H1 (cell line): ENCODE data around the gene NELL1. TPM values are rescaled to one million over a fixed set of nuclear protein-coding genes. Genes with fewer than 3 reads are reported as not detected.

Source experiments
- CTCF ChIA-PET: fragments of 300-600 bp; sonication (Branson Sonifier 250); formaldehyde crosslinking; loops from one replicate; lab custom pipeline; 2021; ENCODE audit not compliant: partially characterized antibody; lab: Charles Lee
- POLR2A ChIA-PET: fragments of 300-600 bp; sonication (Branson Sonifier 250); formaldehyde crosslinking; loops from one replicate; lab custom pipeline; 2021; ENCODE audit warnings: inconsistent platforms; ENCODE audit not compliant: partially characterized antibody; lab: Charles Lee
- DNase-seq, 2 experiments: peaks; one replicate each; pipeline versions ENCODE4 v3.0.0 to v3.0.0-alpha.2; 2010 to 2022; ENCODE audit warnings: low spot score in 2 of 2, low read depth in 1 of 2, mixed read lengths in 1 of 2
- FAIRE-seq: peaks from 2 replicates; lab custom pipeline; 2011; peaks lifted over from hg19 to GRCh38; lab: Jason Lieb, UNC
- H2AFZ ChIP-seq: 2 replicates; pipeline ENCODE4 v1.8.1; 2012; ENCODE audit warnings: low read length, inconsistent platforms
- H2AK5ac ChIP-seq: 2 replicates; pipeline ENCODE4 v1.6.1; 2013; ENCODE audit warnings: low read depth, low read length
- H2BK120ac ChIP-seq: replicated peaks from 2 replicates; pipeline ENCODE3; 2013; ENCODE audit warnings: low read depth, low read length, inconsistent platforms
- H2BK12ac ChIP-seq: 2 replicates; pipeline ENCODE4 v1.6.1; 2013; ENCODE audit warnings: low read depth, low read length
- H2BK15ac ChIP-seq: 2 replicates; pipeline ENCODE4 v1.6.1; 2013; ENCODE audit warnings: low read length
- H2BK20ac ChIP-seq: 2 replicates; pipeline ENCODE4 v1.6.1; 2013; ENCODE audit warnings: low read length
- H2BK5ac ChIP-seq: 2 replicates; pipeline ENCODE4 v1.6.1; 2013; ENCODE audit warnings: low read depth, low read length
- H3K14ac ChIP-seq: 2 replicates; pipeline ENCODE4 v1.6.1; 2013; ENCODE audit warnings: inconsistent platforms; ENCODE audit not compliant: insufficient read length
- H3K18ac ChIP-seq: 2 replicates; pipeline ENCODE4 v1.6.1; 2013; ENCODE audit warnings: low read length; ENCODE audit errors: extremely low read depth
- H3K23ac ChIP-seq: 2 replicates; pipeline ENCODE4 v1.6.1; 2013; ENCODE audit warnings: inconsistent platforms; ENCODE audit not compliant: insufficient read length
- H3K23me2 ChIP-seq: 2 replicates; pipeline ENCODE4 v1.6.1; 2013; ENCODE audit warnings: low read depth, low read length
- H3K27ac ChIP-seq: 2 replicates; pipeline ENCODE4 v1.6.1; 2011; ENCODE audit warnings: low read depth, low read length, inconsistent platforms
- H3K27me3 ChIP-seq, 4 experiments: replicated peaks in 1 of 4; 1 replicate in 1 of 4; 2 replicates in 3 of 4; pipeline versions ENCODE4 v1.6.1 to v1.8.1; 2011 to 2013; ENCODE audit warnings: low read length in 3 of 4, mild to moderate bottlenecking in 3 of 4, inconsistent platforms in 2 of 4, mixed read lengths in 2 of 4, moderate library complexity in 1 of 4; ENCODE audit not compliant: control insufficient read depth in 3 of 4, insufficient read depth in 3 of 4; ENCODE audit errors: extremely low read depth in 1 of 4
- H3K36me3 ChIP-seq, 4 experiments: 2 replicates each; pipeline versions ENCODE4 v1.6.1 to v1.8.1; 2011 to 2013; ENCODE audit warnings: mild to moderate bottlenecking in 4 of 4, low read length in 3 of 4, moderate library complexity in 2 of 4, control low read depth in 1 of 4, inconsistent platforms in 1 of 4; ENCODE audit not compliant: insufficient read depth in 4 of 4, control insufficient read depth in 2 of 4
- H3K4ac ChIP-seq: replicated peaks from 2 replicates; pipeline ENCODE3; 2013; ENCODE audit warnings: low read length, low read depth, mixed read lengths, inconsistent platforms; ENCODE audit not compliant: insufficient read length
- H3K4me1 ChIP-seq, 4 experiments: replicated peaks in 1 of 4; 1 replicate in 1 of 4; 2 replicates in 3 of 4; pipeline versions ENCODE4 v1.6.1 to v1.8.1; 2011 to 2013; ENCODE audit warnings: low read length in 3 of 4, inconsistent platforms in 2 of 4, mixed read lengths in 1 of 4; ENCODE audit not compliant: insufficient read depth in 4 of 4, control insufficient read depth in 3 of 4
- H3K4me2 ChIP-seq, 2 experiments: 2 replicates each; pipeline versions ENCODE4 v1.6.1 to v1.8.1; 2011 to 2013; ENCODE audit warnings: low read depth in 2 of 2, low read length in 2 of 2, control low read depth in 1 of 2, inconsistent platforms in 1 of 2, mild to moderate bottlenecking in 1 of 2; ENCODE audit not compliant: insufficient read depth in 1 of 2
- H3K4me3 ChIP-seq, 4 experiments: fragments of 200-600, 300-600 bp in 1 of 4; sonication (generic), shearing (Covaris generic), sonication (Bioruptor Twin) in 1 of 4; 2 replicates each; pipeline versions ENCODE4 v1.5.1 to v1.8.1; 2011 to 2016; ENCODE audit warnings: low read length in 4 of 4, low read depth in 3 of 4, control low read depth in 2 of 4, inconsistent platforms in 2 of 4, mild to moderate bottlenecking in 2 of 4, mixed read lengths in 1 of 4, moderate library complexity in 1 of 4; ENCODE audit not compliant: insufficient read depth in 2 of 4; ENCODE audit errors: extremely low read depth in 1 of 4
- H3K56ac ChIP-seq: replicated peaks from 2 replicates; pipeline ENCODE3; 2013; ENCODE audit warnings: low read depth, mild to moderate bottlenecking, mixed read lengths, low read length, inconsistent platforms; ENCODE audit not compliant: insufficient read length
- H3K79me1 ChIP-seq: 2 replicates; pipeline ENCODE4 v1.6.1; 2013; ENCODE audit warnings: low read depth, low read length, control low read depth
- H3K79me2 ChIP-seq, 2 experiments: 2 replicates each; pipeline versions ENCODE4 v1.6.1 to v1.8.1; 2012 to 2013; ENCODE audit warnings: low read length in 2 of 2, mild to moderate bottlenecking in 2 of 2, inconsistent platforms in 1 of 2; ENCODE audit not compliant: insufficient read depth in 2 of 2, control insufficient read depth in 1 of 2
- H3K9ac ChIP-seq, 4 experiments: replicated peaks in 1 of 4; 1 replicate in 1 of 4; 2 replicates in 3 of 4; pipeline versions ENCODE4 v1.6.1 to v1.8.1; 2011 to 2013; ENCODE audit warnings: low read depth in 3 of 4, low read length in 3 of 4, control low read depth in 2 of 4, mild to moderate bottlenecking in 2 of 4, moderate library complexity in 2 of 4, inconsistent platforms in 1 of 4; ENCODE audit errors: extremely low read depth in 1 of 4
- H3K9me3 ChIP-seq, 2 experiments: 2 replicates each; pipeline versions ENCODE4 v1.6.1 to v1.8.1; 2012 to 2013; ENCODE audit warnings: mild to moderate bottlenecking in 2 of 2, moderate library complexity in 2 of 2, control low read depth in 1 of 2, inconsistent platforms in 1 of 2, low read depth in 1 of 2, low read length in 1 of 2, mixed read lengths in 1 of 2; ENCODE audit not compliant: insufficient read depth in 2 of 2
- H4K20me1 ChIP-seq, 2 experiments: replicated peaks in 1 of 2; 2 replicates each; pipeline versions ENCODE3 to v1.8.1; 2011 to 2013; ENCODE audit warnings: inconsistent platforms in 2 of 2, low read length in 2 of 2, mild to moderate bottlenecking in 1 of 2; ENCODE audit not compliant: insufficient read depth in 2 of 2, control insufficient read depth in 1 of 2
- H4K5ac ChIP-seq: 2 replicates; pipeline ENCODE4 v1.6.1; 2013; ENCODE audit warnings: low read length, low read depth, mixed read lengths, inconsistent platforms; ENCODE audit not compliant: insufficient read length
- H4K8ac ChIP-seq: 2 replicates; pipeline ENCODE4 v1.8.0; 2013; ENCODE audit warnings: mild to moderate bottlenecking, moderate library complexity, low read length, inconsistent platforms; ENCODE audit not compliant: insufficient read depth; ENCODE audit errors: extremely low read depth
- H4K91ac ChIP-seq: replicated peaks from 2 replicates; pipeline ENCODE3; 2013; ENCODE audit warnings: low read length, mixed read lengths, inconsistent platforms; ENCODE audit not compliant: insufficient read length
- CBX8 ChIP-seq: fragments of 300-800, 300-1000 bp; sonication (generic); IDR thresholded peaks from 2 replicates; pipeline ENCODE4 v1.7.1; 2016; ENCODE audit warnings: low read depth, low read length, borderline replicate concordance
- EZH2 ChIP-seq: fragments of 200-600 bp; sonication (generic); IDR thresholded peaks from 2 replicates; pipeline ENCODE4 v1.7.1; 2012; ENCODE audit warnings: low read depth, mild to moderate bottlenecking, moderate library complexity, low read length, inconsistent platforms; ENCODE audit not compliant: severe bottlenecking
- HDAC6 ChIP-seq: IDR thresholded peaks from one replicate; pipeline ENCODE4 v1.7.1; 2012; ENCODE audit warnings: low read depth, mild to moderate bottlenecking, inconsistent platforms, low read length, moderate library complexity
- RAD21 ChIP-seq, 2 experiments: IDR thresholded peaks in 1 of 2; conservative IDR thresholded peaks in 1 of 2; 2 replicates each; pipeline ENCODE4 v1.6.1; 2011; ENCODE audit warnings: low read depth in 2 of 2, low read length in 2 of 2, improper control_type of control experiment in 1 of 2, inconsistent platforms in 1 of 2, mild to moderate bottlenecking in 1 of 2, moderate library complexity in 1 of 2
- RBBP5 ChIP-seq: IDR thresholded peaks from 2 replicates; pipeline ENCODE4 v1.7.1; 2012; ENCODE audit warnings: low read depth, mild to moderate bottlenecking, inconsistent platforms, low read length, moderate library complexity, borderline replicate concordance
- TAF1 ChIP-seq: IDR thresholded peaks from 2 replicates; pipeline ENCODE4 v1.6.1; 2011; ENCODE audit warnings: mild to moderate bottlenecking, low read depth, low read length
- WGBS, 2 experiments: shearing (Covaris generic) in 1 of 2; methylation state at CpG; one replicate each; pipeline versions ENCODE4 v1.1.6 to v1.1.7; 2013 to 2015; ENCODE audit warnings: low lambda C conversion rate in 2 of 2, mixed read lengths in 2 of 2, inconsistent platforms in 1 of 2, low coverage in 1 of 2, missing lambda C conversion rate in 1 of 2; ENCODE audit not compliant: insufficient replicate concordance in 2 of 2, insufficient coverage in 1 of 2, insufficient read length in 1 of 2; ENCODE audit errors: extremely low coverage in 1 of 2, missing lambda C conversion rate in 1 of 2; 5-methylcytosine and 5-hydroxymethylcytosine counted together
- polyA plus RNA-seq, 7 experiments: library from polyadenylated mRNA; depleted of rRNA in 3 of 7; stranded (reverse) in 5 of 7; unstranded in 2 of 7; fragments of >200 nt in 5 of 7; fragments of 200-250 nt in 2 of 7; gene quantifications; 1 replicate in 5 of 7; 2 replicates in 1 of 7; 4 replicates in 1 of 7; pipeline versions ENCODE4 v1.2.1 to v1.2.3, GENCODE V29; 2011 to 2013; ENCODE audit warnings: missing spikeins in 2 of 7, mixed read lengths in 2 of 7
- total RNA-seq: library from RNA; stranded (reverse); fragmentation: NEBNext Ultra II Directional; extraction: Animal tissue kit (Norgen Biotek cat#: 25700); gene quantifications from 2 replicates; pipeline ENCODE4 v1.2.1, GENCODE V29; 2021

The NELL1 gene
- total and polyA plus RNA-seq, 2 of the 8 experiments (the other 6 are each of a cell fraction or from before 2014, with no cell fraction given) = 0.21 TPM; not detected in 1

DNA sequence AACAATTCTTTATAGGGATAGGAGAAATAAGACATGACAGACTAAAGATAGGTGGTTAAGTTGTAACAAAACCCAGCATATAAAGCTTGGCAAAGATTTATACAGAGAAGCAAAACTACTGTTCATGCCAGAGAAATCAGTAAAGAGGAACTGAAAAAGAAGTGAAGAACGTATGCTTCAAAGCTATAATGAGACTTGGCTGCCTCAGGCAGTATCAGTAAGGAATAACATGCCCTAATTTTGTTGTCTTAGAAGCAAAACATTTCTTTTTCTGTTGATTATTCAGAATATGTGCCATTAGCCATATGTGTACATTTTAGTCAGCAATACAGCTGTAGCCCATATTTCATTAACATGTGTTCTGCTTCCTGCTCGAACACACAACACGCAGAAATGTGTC lies 403.2 kb downstream of the NELL1 start:
- no peak overlapping the region for H4K8ac ChIP-seq
- no peak overlapping the region for H2BK5ac ChIP-seq
- H3K18ac ChIP-seq = no peak overlapping the region
- no peaks in the 10 kb centered on the region for H3K79me2 ChIP-seq
- POLR2A ChIA-PET = interaction anchor here (0.6 kb wide), 1 partner anchor 183 kb away, joined by 3 read pairs; no protein-coding TSS in a partner anchor
- no peak overlapping the region for H3K4me2 ChIP-seq
- H2BK12ac ChIP-seq = no peak overlapping the region
- no peaks in the 10 kb centered on the region for H3K27me3 ChIP-seq
- no peaks in the 10 kb centered on the region for H3K9me3 ChIP-seq
- H2AK5ac ChIP-seq = no peak overlapping the region
- H2AFZ ChIP-seq = no peak overlapping the region
- H4K91ac ChIP-seq = no peak overlapping the region
- H3K14ac ChIP-seq = no peak overlapping the region
- no peak overlapping the region for H3K4me3 ChIP-seq
- H2BK15ac ChIP-seq = no peak overlapping the region
- H3K9ac ChIP-seq = no peak overlapping the region
- no peak for FAIRE-seq
- no peak overlapping the region for H4K5ac ChIP-seq
- 95% methylated on average over 3 of the region's 3 CpGs; no CpG with 5 or more reads in 1 of the 2 experiments for WGBS, 2 experiments
- H2BK120ac ChIP-seq = no peak overlapping the region
- no peaks in the 10 kb centered on the region for H4K20me1 ChIP-seq
- TF ChIP-seq HDAC6 (no peak), RAD21 (IDR thresholded peaks at IDR 0.05 in 1 of 2, conservative IDR thresholded peaks at IDR 0.05 in 1 of 2; ENCODE audit: low read depth in 2 of 2, low read length in 2 of 2) (no peak), EZH2 (no peak), TAF1 (no peak), RBBP5 (no peak), CBX8 (no peak)
- TF ChIP-seq, all 59 proteins: peak for 0
- no peak for DNase-seq
- H3K23me2 ChIP-seq = no peaks in the 10 kb centered on the region; the same call in 1 of the 2 replicates
- H3K36me3 ChIP-seq = no peaks in the 10 kb centered on the region
- 0 out of 7 replicates have a peak, but pooled peaks cover 0 to 3% (median 0%) of the 10 kb centered on the region in 4 experiments for H3K4me1 ChIP-seq
- H3K4ac ChIP-seq = no peak overlapping the region
- no peak overlapping the region for H3K27ac ChIP-seq
- CTCF ChIA-PET = interaction anchor here (1.5 kb wide), 1 partner anchor 26 kb away, joined by 3 read pairs; no protein-coding TSS in a partner anchor
- H3K56ac ChIP-seq = no peak overlapping the region
- H3K23ac ChIP-seq = no peak overlapping the region
- no peaks in the 10 kb centered on the region for H3K79me1 ChIP-seq
- H2BK20ac ChIP-seq = no peak overlapping the region
